Activated CD8-positive, alpha-beta memory T cell treated with anti-CD3 and anti-CD28 coated beads for 24 hours (primary cell): ENCODE data around the gene TIMP3.
"Not testable (repeated sequence)": the region's sequence is repeated elsewhere in the genome, so short reads cannot be mapped to it uniquely, and the experiment has no call there.

Experiments
- DNase-seq: peaks from one replicate; pipeline ENCODE4 v3.0.0-alpha.2; 2020

Gene TIMP3

GRCh38 chr22:32858957-32859356 lies 57.5 kb downstream of the TIMP3 start:
- no peak for DNase-seq

- DNase-seq = no peak
Observed at GRCh38 chr22:32859743-32860142, 58.2 kb downstream of the TIMP3 start.

- DNase-seq = no peak
Observed at GRCh38 chr22:32861330-32861729, 59.8 kb downstream of the TIMP3 start.

- DNase-seq = no peak
Observed at GRCh38 chr22:32862083-32862482, 60.6 kb downstream of the TIMP3 start.

GRCh38 chr22:32862936-32863661 lies 61.6 kb downstream of the TIMP3 start:
- no peak for DNase-seq

GRCh38 chr22:32864041-32864440 lies 62.5 kb downstream of the TIMP3 start:
- DNase-seq = no peak

GRCh38 chr22:32864596-32864995 lies 63.1 kb downstream of the TIMP3 start:
- DNase-seq = no peak

GRCh38 chr22:32866953-32867352 lies 65.4 kb downstream of the TIMP3 start:
- DNase-seq = no peak

GRCh38 chr22:32868946-32869345 lies 67.4 kb downstream of the TIMP3 start:
- DNase-seq = no peak

- no peak for DNase-seq
Observed at GRCh38 chr22:32870474-32870873, 69.0 kb downstream of the TIMP3 start.

GRCh38 chr22:32873604-32874003 lies 72.1 kb downstream of the TIMP3 start:
- not testable (repeated sequence) for DNase-seq

GRCh38 chr22:32874385-32874784 lies 72.9 kb downstream of the TIMP3 start:
- DNase-seq = no peak

- no peak for DNase-seq
Observed at GRCh38 chr22:32874976-32875375, 73.5 kb downstream of the TIMP3 start.

GRCh38 chr22:32876516-32876915 lies 75.0 kb downstream of the TIMP3 start:
- no peak for DNase-seq

- no peak for DNase-seq
Observed at GRCh38 chr22:32877196-32877595, 75.7 kb downstream of the TIMP3 start.

- no peak for DNase-seq
Observed at GRCh38 chr22:32879550-32879949, 78.0 kb downstream of the TIMP3 start.

GRCh38 chr22:32880061-32880460 lies 78.6 kb downstream of the TIMP3 start:
- no peak for DNase-seq

- no peak for DNase-seq
Observed at GRCh38 chr22:32880505-32880892, 79.0 kb downstream of the TIMP3 start.

- DNase-seq = peak; percentile 57
Observed at GRCh38 chr22:32880893-32881596, 79.5 kb downstream of the TIMP3 start.

GRCh38 chr22:32882360-32882755 lies 80.9 kb downstream of the TIMP3 start:
- DNase-seq = no peak

GRCh38 chr22:32882774-32883530 lies 81.4 kb downstream of the TIMP3 start:
- DNase-seq = no peak

GRCh38 chr22:32887324-32887980 lies 85.9 kb downstream of the TIMP3 start:
- DNase-seq = no peak

GRCh38 chr22:32888976-32889375 lies 87.5 kb downstream of the TIMP3 start:
- DNase-seq = no peak
